K562 (cell line): ENCODE measurements around the gene STRADB. TPM values are rescaled to one million over a fixed set of nuclear protein-coding genes. Genes with fewer than 3 reads are reported as not detected.

Source experiments
- ATAC-seq: fragments of 200-7000 bp; cut with Tn5 transposase; 3 replicates; pipeline ENCODE4 v1.9.1; 2020; ENCODE audit warnings: moderate library complexity
- BruUV-seq: library from RNA; stranded (reverse); fragments of 400-500 nt; replicated peaks from 2 replicates; lab custom pipeline; 2021; lab: Mats Ljungman, UMichigan
- CTCF ChIA-PET: fragments of 300-600 bp; formaldehyde crosslinking; extraction: SDS; loops from one replicate; lab custom pipeline; 2021; ENCODE audit warnings: low intra/inter-chr PET ratio; lab: Yijun Ruan, JAX
- POLR2A ChIA-PET: fragments of 300-600, 350-650 bp; sonication (Branson Sonifier 250); formaldehyde crosslinking; extraction: SDS; loops from one replicate; lab custom pipeline; 2021; ENCODE audit warnings: antibody characterized with exemption, inconsistent platforms; lab: Yijun Ruan, JAX
- DNase-seq, 4 experiments: peaks; one replicate each; pipeline versions ENCODE4 v3.0.0 to v3.0.0-alpha.2; 2011 to 2018; ENCODE audit warnings: low spot score in 3 of 4, mixed read lengths in 3 of 4; ENCODE audit errors: extremely low read depth in 1 of 4
- FAIRE-seq: peaks from 2 replicates; lab custom pipeline; 2011; peaks lifted over from hg19 to GRCh38; lab: Jason Lieb, UNC
- H2AFZ ChIP-seq: 2 replicates; pipeline ENCODE4 v1.6.0; 2011; ENCODE audit warnings: low read depth, low read length, control low read depth, inconsistent platforms
- H3K27ac ChIP-seq: fragments of 200-600 bp; 3 replicates; pipeline ENCODE4 v1.8.0; 2011; ENCODE audit warnings: low read depth, mild to moderate bottlenecking, control low read depth, inconsistent platforms, low read length, moderate library complexity, mixed read lengths; ENCODE audit errors: extremely low read depth
- H3K27me3 ChIP-seq, 2 experiments: fragments of 300-600 bp in 1 of 2; 2 replicates in 1 of 2; 3 replicates in 1 of 2; pipeline versions ENCODE4 v1.6.0 to v1.8.0; 2011; ENCODE audit warnings: inconsistent platforms in 2 of 2, low read length in 2 of 2, mild to moderate bottlenecking in 1 of 2, mixed read lengths in 1 of 2, moderate library complexity in 1 of 2; ENCODE audit not compliant: control insufficient read depth in 2 of 2, insufficient read depth in 2 of 2
- H3K36me3 ChIP-seq: fragments of 300-600 bp; 3 replicates; pipeline ENCODE4 v1.8.0; 2011; ENCODE audit warnings: mild to moderate bottlenecking, low read length, inconsistent platforms; ENCODE audit not compliant: control insufficient read depth, insufficient read depth
- H3K4me1 ChIP-seq, 2 experiments: fragments of 200-600 bp in 1 of 2; replicated peaks in 1 of 2; 2 replicates in 1 of 2; 3 replicates in 1 of 2; pipeline versions ENCODE4 v1.5.1 to v1.8.0; 2011; ENCODE audit warnings: inconsistent platforms in 2 of 2, low read length in 2 of 2, mild to moderate bottlenecking in 1 of 2, mixed read lengths in 1 of 2, moderate library complexity in 1 of 2; ENCODE audit not compliant: control insufficient read depth in 2 of 2, insufficient read depth in 2 of 2
- H3K4me2 ChIP-seq: 2 replicates; pipeline ENCODE4 v1.6.1; 2011; ENCODE audit warnings: low read length, control low read depth, inconsistent platforms, mixed read lengths; ENCODE audit not compliant: insufficient read depth
- H3K4me3 ChIP-seq: fragments of 200-600 bp; sonication (generic), shearing (Covaris generic); 2 replicates; pipeline ENCODE4 v1.5.1; 2016; ENCODE audit warnings: control low read depth, inconsistent platforms
- H3K79me2 ChIP-seq: fragments of 200-600 bp; 3 replicates; pipeline ENCODE4 v1.8.0; 2011; ENCODE audit warnings: low read length, inconsistent platforms; ENCODE audit not compliant: control insufficient read depth, insufficient read depth
- H3K9ac ChIP-seq, 2 experiments: 2 replicates each; pipeline versions ENCODE4 v1.6.0 to v1.6.1; 2011; ENCODE audit warnings: low read depth in 2 of 2, low read length in 2 of 2, control low read depth in 1 of 2, inconsistent platforms in 1 of 2, mild to moderate bottlenecking in 1 of 2, mixed read lengths in 1 of 2; ENCODE audit not compliant: insufficient read depth in 1 of 2
- H3K9me1 ChIP-seq: one replicate; pipeline ENCODE4 v1.6.0; 2011; ENCODE audit warnings: inconsistent platforms, mild to moderate bottlenecking, low read length, moderate library complexity; ENCODE audit not compliant: control insufficient read depth, insufficient read depth
- H3K9me3 ChIP-seq: replicated peaks from 2 replicates; pipeline ENCODE4 v1.5.1; 2011; ENCODE audit warnings: low read depth, low read length, inconsistent platforms; ENCODE audit not compliant: control insufficient read depth, insufficient read depth
- H4K20me1 ChIP-seq: replicated peaks from 2 replicates; pipeline ENCODE4 v1.6.1; 2011; ENCODE audit warnings: low read length, inconsistent platforms, mixed read lengths; ENCODE audit not compliant: control insufficient read depth, insufficient read depth
- CEBPG ChIP-seq, 3 experiments: fragments of 200-800 bp in 1 of 3; sonication (Bioruptor generic) in 1 of 3; sonication (generic) in 1 of 3; formaldehyde crosslinking in 1 of 3; IDR thresholded peaks in 2 of 3; conservative IDR thresholded peaks in 1 of 3; 2 replicates each; pipeline versions ENCODE4 v1.6.1 to v1.8.0; 2016 to 2022; ENCODE audit warnings: missing compliant biosample characterization in 2 of 3, missing genetic modification characterization in 2 of 3, mild to moderate bottlenecking in 1 of 3, missing genetic modification reagents in 1 of 3
- ILF3 ChIP-seq: fragments of 450-650 bp; IDR thresholded peaks from 2 replicates; pipeline ENCODE4 v1.6.1; 2018; ENCODE audit warnings: antibody characterized with exemption, mild to moderate bottlenecking, moderate library complexity, borderline replicate concordance
- JUNB ChIP-seq: fragments of 450-650 bp; formaldehyde crosslinking; conservative IDR thresholded peaks from 2 replicates; pipeline ENCODE4 v1.4.0; 2020; ENCODE audit warnings: mild to moderate bottlenecking
- MYC ChIP-seq, 2 experiments: fragments of 250-450 bp in 1 of 2; sonication (Bioruptor Pico) in 1 of 2; IDR thresholded peaks; 2 replicates each; pipeline versions ENCODE4 v1.5.1 to v1.6.1; 2012 to 2021; ENCODE audit warnings: low read depth in 2 of 2, borderline replicate concordance in 1 of 2, improper control_type of control experiment in 1 of 2, low read length in 1 of 2, mild to moderate bottlenecking in 1 of 2, moderate library complexity in 1 of 2
- POLR2AphosphoS5 ChIP-seq: IDR thresholded peaks from 2 replicates; pipeline ENCODE4 v1.6.1; 2011; ENCODE audit warnings: mild to moderate bottlenecking, low read depth, low read length, moderate library complexity; ENCODE audit not compliant: control insufficient read depth, insufficient read depth
- POLR2H ChIP-seq: IDR thresholded peaks from 2 replicates; pipeline ENCODE4 v1.6.1; 2016; ENCODE audit warnings: missing genetic modification characterization, low read depth, mild to moderate bottlenecking, control low read depth, missing compliant biosample characterization, moderate library complexity
- RBFOX2 ChIP-seq: fragments of 200-400 bp; formaldehyde crosslinking; IDR thresholded peaks from 2 replicates; pipeline ENCODE4 v1.6.1; 2017; ENCODE audit warnings: low read depth, mild to moderate bottlenecking, low read length, moderate library complexity
- SMC3 ChIP-seq: conservative IDR thresholded peaks from 2 replicates; pipeline ENCODE4 v1.6.1; 2011; ENCODE audit warnings: low read depth, low read length, improper control_type of control experiment; ENCODE audit not compliant: insufficient read depth
- SNIP1 ChIP-seq: fragments of 450-650 bp; IDR thresholded peaks from 2 replicates; pipeline ENCODE4 v1.7.1; 2017; ENCODE audit warnings: low read depth, mild to moderate bottlenecking
- XRCC5 ChIP-seq: fragments of 200-400 bp; formaldehyde crosslinking; IDR thresholded peaks from 2 replicates; pipeline ENCODE4 v1.6.1; 2017; ENCODE audit warnings: low read depth, mild to moderate bottlenecking, low read length
- ZNF197 ChIP-seq: fragments of 200-800 bp; sonication (Bioruptor generic); IDR thresholded peaks from 2 replicates; pipeline ENCODE4 v1.6.1; 2016; ENCODE audit warnings: low read depth, missing genetic modification characterization, missing compliant biosample characterization
- ZNF384 ChIP-seq: IDR thresholded peaks from 2 replicates; pipeline ENCODE4 v1.6.1; 2012; ENCODE audit warnings: low read depth, low read length, improper control_type of control experiment
- WGBS: fragments of 100-300 bp; shearing (Covaris generic); methylation state at CpG from one replicate; pipeline ENCODE4 v1.1.6; 2016; ENCODE audit warnings: low coverage, mixed read lengths; ENCODE audit not compliant: insufficient coverage; ENCODE audit errors: missing lambda C conversion rate; 5-methylcytosine and 5-hydroxymethylcytosine counted together
- in situ Hi-C: fragments of 300-500 bp; cut with MboI; formaldehyde crosslinking; loops from 4 replicates; pipeline ENCODE4 v1.15.0; 2018; ENCODE audit warnings: inconsistent platforms, mixed read lengths
- intact Hi-C: fragments of 100-400 bp; cut with micrococcal nuclease; formaldehyde crosslinking; loops from 2 replicates; pipeline ENCODE4 v1.14.2; 2022
- polyA plus RNA-seq, 8 experiments: library from polyadenylated mRNA; depleted of rRNA in 4 of 8; stranded (reverse) in 5 of 8; unstranded in 3 of 8; fragments of >200 nt; fragmentation: Nextera tagmentation in 2 of 8; fragmentation: Illumina TruSeq in 1 of 8; extraction: Ambion mirVana in 2 of 8; extraction: Trizol in 1 of 8; gene quantifications; 2 replicates each; pipeline versions ENCODE4 v1.2.1 to v1.2.3, GENCODE V29; 2011 to 2014; ENCODE audit warnings: inconsistent platforms in 1 of 8, missing spikeins in 1 of 8
- total RNA-seq, 7 experiments: library from RNA; depleted of rRNA in 6 of 7; stranded (reverse); fragments of >200 nt in 6 of 7; fragmentation: Illumina TruSeq in 2 of 7; extraction: Trizol in 2 of 7; gene quantifications; 2 replicates each; pipeline versions ENCODE4 v1.2.1 to v1.2.3, GENCODE V29; 2011 to 2021; ENCODE audit warnings: low replicate concordance in 1 of 7
- TF ChIP-seq, protein P1 (sequence below), 2 experiments: fragments of 450-650 bp; IDR thresholded peaks; 2 replicates each; pipeline ENCODE4 v1.6.1; 2018; ENCODE audit warnings: mild to moderate bottlenecking in 2 of 2, low read depth in 1 of 2; ENCODE audit not compliant: partially characterized antibody in 2 of 2
- TF ChIP-seq, protein P2 (sequence below): fragments of 450-650 bp; formaldehyde crosslinking; IDR thresholded peaks from 2 replicates; pipeline ENCODE4 v1.4.0; 2022; ENCODE audit warnings: mild to moderate bottlenecking, moderate library complexity

STRADB gene
- total and polyA plus RNA-seq, 9 of the 15 experiments (the other 6 are each of a cell fraction or from before 2014, with no cell fraction given): 6.9 to 30.6 (median 15.7) TPM

DNA sequence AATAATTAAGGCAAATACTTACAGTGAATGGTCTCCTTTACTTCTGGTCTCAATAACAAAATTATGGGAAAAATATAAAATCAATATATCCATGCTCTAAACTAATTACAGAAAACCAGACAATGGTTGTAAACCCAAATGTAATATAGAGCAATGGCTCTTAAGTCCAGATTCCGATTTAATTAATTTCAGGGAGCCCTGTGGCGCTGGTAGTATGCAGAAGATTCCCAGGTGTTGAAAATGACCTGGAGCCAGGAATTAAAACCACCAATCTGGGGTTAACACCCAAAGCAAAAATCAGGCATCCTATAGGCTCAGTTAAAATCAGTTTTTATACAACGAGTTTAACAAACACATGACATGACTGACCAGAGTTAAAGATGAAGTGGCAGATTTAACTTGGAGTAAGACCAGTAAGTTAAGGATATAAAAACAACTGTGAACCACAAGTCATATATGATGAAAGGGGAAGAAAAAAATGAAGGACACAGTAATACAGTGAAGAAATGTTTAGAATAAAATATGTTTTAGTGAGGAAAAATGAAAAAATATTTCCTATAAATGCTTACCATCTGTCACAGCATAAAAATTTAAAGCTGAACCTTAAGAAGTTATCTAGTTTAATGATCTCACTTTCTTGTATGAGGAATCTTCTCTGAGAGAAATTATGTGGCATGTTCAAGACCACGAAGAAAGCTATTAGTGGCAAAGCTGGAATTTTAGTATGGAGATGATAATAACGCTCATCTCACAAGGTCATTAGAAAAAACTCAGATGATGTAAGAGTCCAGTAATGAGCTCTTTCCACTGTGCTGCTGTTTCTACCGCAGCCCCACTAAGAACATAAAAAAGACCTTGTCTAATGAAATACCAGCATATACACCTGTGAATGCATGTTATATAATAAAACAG, 48.6 kb upstream of the STRADB start:
- Histone ChIP-seq H3K9me3 (no peaks in the 10 kb centered on the region), H3K4me1 (peaks cover 11 to 18% of the 10 kb centered on the region in 2 experiments; a peak in 4 of 5 replicates), H3K27ac (no peak overlapping the region; the same call in 2 of the 3 replicates), H3K9ac (peak overlapping the region in 1 of 2 experiments; percentile 30; a peak in 2 of 4 replicates), H3K4me2 (no peak overlapping the region; the same call in 1 of the 2 replicates), H3K9me1 (no peaks in the 10 kb centered on the region), H3K79me2 (peaks cover 65% of the 10 kb centered on the region), H3K36me3 (peaks cover 15% of the 10 kb centered on the region), H3K4me3 (no peak overlapping the region), H2AFZ (no peak overlapping the region), H3K27me3 (no peaks in the 10 kb centered on the region), H4K20me1 (no peaks in the 10 kb centered on the region)
- DNase-seq (no peak), ATAC-seq (peak; percentile 60), FAIRE-seq (no peak)
- 16% methylated on average over 6 of the region's 6 CpGs for WGBS
- in situ Hi-C loops (no loop called here), intact Hi-C loops (no loop called here)
- CTCF ChIA-PET: no interaction called here
- POLR2A ChIA-PET: interaction anchor here (0.6 to 1.9 kb wide), 3 partner anchors 10 to 37 kb away, joined by 3 to 5 read pairs (median 4); no protein-coding TSS in a partner anchor
- BruUV-seq: no TSS peak
- TF ChIP-seq MYC (IDR thresholded peaks at IDR 0.05; ENCODE audit: low read depth, low read length): 0 out of 2 replicates have a peak, but pooled peaks have one; percentile 10
- TF ChIP-seq MYC (CRISPR knock-in tag; IDR thresholded peaks at IDR 0.05; ENCODE audit: borderline replicate concordance, low read depth): no peak
- TF ChIP-seq, protein P1, sequence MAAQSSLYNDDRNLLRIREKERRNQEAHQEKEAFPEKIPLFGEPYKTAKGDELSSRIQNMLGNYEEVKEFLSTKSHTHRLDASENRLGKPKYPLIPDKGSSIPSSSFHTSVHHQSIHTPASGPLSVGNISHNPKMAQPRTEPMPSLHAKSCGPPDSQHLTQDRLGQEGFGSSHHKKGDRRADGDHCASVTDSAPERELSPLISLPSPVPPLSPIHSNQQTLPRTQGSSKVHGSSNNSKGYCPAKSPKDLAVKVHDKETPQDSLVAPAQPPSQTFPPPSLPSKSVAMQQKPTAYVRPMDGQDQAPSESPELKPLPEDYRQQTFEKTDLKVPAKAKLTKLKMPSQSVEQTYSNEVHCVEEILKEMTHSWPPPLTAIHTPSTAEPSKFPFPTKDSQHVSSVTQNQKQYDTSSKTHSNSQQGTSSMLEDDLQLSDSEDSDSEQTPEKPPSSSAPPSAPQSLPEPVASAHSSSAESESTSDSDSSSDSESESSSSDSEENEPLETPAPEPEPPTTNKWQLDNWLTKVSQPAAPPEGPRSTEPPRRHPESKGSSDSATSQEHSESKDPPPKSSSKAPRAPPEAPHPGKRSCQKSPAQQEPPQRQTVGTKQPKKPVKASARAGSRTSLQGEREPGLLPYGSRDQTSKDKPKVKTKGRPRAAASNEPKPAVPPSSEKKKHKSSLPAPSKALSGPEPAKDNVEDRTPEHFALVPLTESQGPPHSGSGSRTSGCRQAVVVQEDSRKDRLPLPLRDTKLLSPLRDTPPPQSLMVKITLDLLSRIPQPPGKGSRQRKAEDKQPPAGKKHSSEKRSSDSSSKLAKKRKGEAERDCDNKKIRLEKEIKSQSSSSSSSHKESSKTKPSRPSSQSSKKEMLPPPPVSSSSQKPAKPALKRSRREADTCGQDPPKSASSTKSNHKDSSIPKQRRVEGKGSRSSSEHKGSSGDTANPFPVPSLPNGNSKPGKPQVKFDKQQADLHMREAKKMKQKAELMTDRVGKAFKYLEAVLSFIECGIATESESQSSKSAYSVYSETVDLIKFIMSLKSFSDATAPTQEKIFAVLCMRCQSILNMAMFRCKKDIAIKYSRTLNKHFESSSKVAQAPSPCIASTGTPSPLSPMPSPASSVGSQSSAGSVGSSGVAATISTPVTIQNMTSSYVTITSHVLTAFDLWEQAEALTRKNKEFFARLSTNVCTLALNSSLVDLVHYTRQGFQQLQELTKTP (IDR thresholded peaks at IDR 0.05; ENCODE audit: low read depth in 1 of 2, partially characterized antibody in 2 of 2): peak in 1 of 2 experiments; percentile 43
- peak; percentile 52; the same call in 1 of the 2 replicates for TF ChIP-seq POLR2H (tag)
- TF ChIP-seq, protein P2, sequence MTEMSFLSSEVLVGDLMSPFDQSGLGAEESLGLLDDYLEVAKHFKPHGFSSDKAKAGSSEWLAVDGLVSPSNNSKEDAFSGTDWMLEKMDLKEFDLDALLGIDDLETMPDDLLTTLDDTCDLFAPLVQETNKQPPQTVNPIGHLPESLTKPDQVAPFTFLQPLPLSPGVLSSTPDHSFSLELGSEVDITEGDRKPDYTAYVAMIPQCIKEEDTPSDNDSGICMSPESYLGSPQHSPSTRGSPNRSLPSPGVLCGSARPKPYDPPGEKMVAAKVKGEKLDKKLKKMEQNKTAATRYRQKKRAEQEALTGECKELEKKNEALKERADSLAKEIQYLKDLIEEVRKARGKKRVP (CRISPR knock-in tag): peak; percentile 81; the same call in 1 of the 2 replicates
- no peak for TF ChIP-seq POLR2AphosphoS5
- peak; percentile 21; the same call in 1 of the 2 replicates for TF ChIP-seq RBFOX2
- no peak for TF ChIP-seq SNIP1
- TF ChIP-seq XRCC5: no peak
- no peak for TF ChIP-seq ILF3
- no peak for TF ChIP-seq JUNB (CRISPR knock-in tag)
- peak; percentile 72 for TF ChIP-seq CEBPG (CRISPR knock-in tag; IDR thresholded peaks at IDR 0.05)
- peak; percentile 50 to 89; a peak in 3 of 4 replicates for TF ChIP-seq CEBPG (tag; conservative IDR thresholded peaks at IDR 0.05 in 1 of 2, IDR thresholded peaks at IDR 0.05 in 1 of 2)
- TF ChIP-seq SMC3: no peak
- peak; percentile 64; the same call in 1 of the 2 replicates for TF ChIP-seq ZNF197 (CRISPR knock-in tag)
- peak; percentile 61 for TF ChIP-seq ZNF384
